Measurements from ENCODE around the gene PERM1. TPM values are rescaled to one million over a fixed set of nuclear protein-coding genes. Genes with fewer than 3 reads are reported as not detected.

PERM1 gene
- total and polyA plus RNA-seq, 9 of the 15 experiments (the other 6 are each of a cell fraction or from before 2014, with no cell fraction given): not detected

DNA sequence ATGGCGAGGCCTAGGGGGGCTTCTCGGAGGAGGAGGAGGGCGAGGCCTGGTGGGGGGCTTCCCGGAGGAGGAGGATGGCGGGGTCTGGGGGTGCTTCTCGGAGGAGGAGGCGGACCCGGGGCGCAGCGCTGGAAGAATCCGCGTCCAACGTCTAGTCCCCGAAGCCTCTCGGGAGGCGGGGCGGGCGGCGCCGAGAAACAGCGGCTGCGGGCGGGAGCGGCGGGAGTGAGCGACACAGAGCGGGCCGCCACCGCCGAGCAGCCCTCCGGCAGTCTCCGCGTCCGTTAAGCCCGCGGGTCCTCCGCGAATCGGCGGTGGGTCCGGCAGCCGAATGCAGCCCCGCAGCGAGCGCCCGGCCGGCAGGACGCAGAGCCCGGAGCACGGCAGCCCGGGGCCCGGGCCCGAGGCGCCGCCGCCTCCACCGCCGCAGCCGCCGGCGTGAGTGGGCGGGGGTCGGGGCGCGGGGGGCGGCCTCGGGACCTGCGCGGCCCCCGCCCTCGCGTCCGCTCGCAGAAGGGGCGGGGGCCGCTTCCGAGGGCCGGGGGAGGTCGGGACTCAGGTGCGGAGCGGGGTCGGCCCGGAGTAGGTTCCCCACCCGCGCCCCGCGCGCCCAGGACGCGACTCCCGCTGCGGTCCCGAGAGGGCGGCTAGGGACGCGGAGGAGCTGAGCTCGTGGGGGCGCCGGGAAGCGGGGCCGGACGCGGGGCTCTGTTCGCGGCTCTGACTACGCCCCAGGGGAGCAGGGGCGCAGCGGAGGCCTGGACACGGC, 21.3 kb downstream of the PERM1 start, which contains the start of gene KLHL17 (continued):
- TF ChIP-seq, protein P1, sequence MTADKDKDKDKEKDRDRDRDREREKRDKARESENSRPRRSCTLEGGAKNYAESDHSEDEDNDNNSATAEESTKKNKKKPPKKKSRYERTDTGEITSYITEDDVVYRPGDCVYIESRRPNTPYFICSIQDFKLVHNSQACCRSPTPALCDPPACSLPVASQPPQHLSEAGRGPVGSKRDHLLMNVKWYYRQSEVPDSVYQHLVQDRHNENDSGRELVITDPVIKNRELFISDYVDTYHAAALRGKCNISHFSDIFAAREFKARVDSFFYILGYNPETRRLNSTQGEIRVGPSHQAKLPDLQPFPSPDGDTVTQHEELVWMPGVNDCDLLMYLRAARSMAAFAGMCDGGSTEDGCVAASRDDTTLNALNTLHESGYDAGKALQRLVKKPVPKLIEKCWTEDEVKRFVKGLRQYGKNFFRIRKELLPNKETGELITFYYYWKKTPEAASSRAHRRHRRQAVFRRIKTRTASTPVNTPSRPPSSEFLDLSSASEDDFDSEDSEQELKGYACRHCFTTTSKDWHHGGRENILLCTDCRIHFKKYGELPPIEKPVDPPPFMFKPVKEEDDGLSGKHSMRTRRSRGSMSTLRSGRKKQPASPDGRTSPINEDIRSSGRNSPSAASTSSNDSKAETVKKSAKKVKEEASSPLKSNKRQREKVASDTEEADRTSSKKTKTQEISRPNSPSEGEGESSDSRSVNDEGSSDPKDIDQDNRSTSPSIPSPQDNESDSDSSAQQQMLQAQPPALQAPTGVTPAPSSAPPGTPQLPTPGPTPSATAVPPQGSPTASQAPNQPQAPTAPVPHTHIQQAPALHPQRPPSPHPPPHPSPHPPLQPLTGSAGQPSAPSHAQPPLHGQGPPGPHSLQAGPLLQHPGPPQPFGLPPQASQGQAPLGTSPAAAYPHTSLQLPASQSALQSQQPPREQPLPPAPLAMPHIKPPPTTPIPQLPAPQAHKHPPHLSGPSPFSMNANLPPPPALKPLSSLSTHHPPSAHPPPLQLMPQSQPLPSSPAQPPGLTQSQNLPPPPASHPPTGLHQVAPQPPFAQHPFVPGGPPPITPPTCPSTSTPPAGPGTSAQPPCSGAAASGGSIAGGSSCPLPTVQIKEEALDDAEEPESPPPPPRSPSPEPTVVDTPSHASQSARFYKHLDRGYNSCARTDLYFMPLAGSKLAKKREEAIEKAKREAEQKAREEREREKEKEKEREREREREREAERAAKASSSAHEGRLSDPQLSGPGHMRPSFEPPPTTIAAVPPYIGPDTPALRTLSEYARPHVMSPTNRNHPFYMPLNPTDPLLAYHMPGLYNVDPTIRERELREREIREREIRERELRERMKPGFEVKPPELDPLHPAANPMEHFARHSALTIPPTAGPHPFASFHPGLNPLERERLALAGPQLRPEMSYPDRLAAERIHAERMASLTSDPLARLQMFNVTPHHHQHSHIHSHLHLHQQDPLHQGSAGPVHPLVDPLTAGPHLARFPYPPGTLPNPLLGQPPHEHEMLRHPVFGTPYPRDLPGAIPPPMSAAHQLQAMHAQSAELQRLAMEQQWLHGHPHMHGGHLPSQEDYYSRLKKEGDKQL (CRISPR knock-in tag; IDR thresholded peaks at IDR 0.05; ENCODE audit: borderline replicate concordance): no peak
- TF ChIP-seq RBM39 (optimal IDR thresholded peaks at IDR 0.05; ENCODE audit: low read depth, low read length) (no peak), SAFB2 (IDR thresholded peaks at IDR 0.05; ENCODE audit: borderline replicate concordance, low read depth, low read length, severe bottlenecking) (no peak), TBP (optimal IDR thresholded peaks at IDR 0.05; ENCODE audit: low read depth, low read length) (peak; percentile 39), RB1 (IDR thresholded peaks at IDR 0.05; ENCODE audit: low read depth) (peak; percentile 98), ZNF165 (CRISPR knock-in tag; IDR thresholded peaks at IDR 0.05; ENCODE audit: borderline replicate concordance) (no peak), ZBTB1 (CRISPR knock-in tag; IDR thresholded peaks at IDR 0.05; ENCODE audit: borderline replicate concordance, low read depth) (no peak; the same call in 1 of the 2 replicates), CREM (IDR thresholded peaks at IDR 0.05; ENCODE audit: low read depth) (peak; percentile 67), MAFG (tag; conservative IDR thresholded peaks at IDR 0.05) (no peak), RBM22 (IDR thresholded peaks at IDR 0.05; ENCODE audit: low read depth, low read length, poor library complexity, severe bottlenecking) (no peak), TCF7L2 (IDR thresholded peaks at IDR 0.05; ENCODE audit: low read depth, low read length) (no peak), SP1 (CRISPR knock-in tag; IDR thresholded peaks at IDR 0.05) (0 out of 2 replicates have a peak, but pooled peaks have one; percentile 23)
- TF ChIP-seq, protein P2, sequence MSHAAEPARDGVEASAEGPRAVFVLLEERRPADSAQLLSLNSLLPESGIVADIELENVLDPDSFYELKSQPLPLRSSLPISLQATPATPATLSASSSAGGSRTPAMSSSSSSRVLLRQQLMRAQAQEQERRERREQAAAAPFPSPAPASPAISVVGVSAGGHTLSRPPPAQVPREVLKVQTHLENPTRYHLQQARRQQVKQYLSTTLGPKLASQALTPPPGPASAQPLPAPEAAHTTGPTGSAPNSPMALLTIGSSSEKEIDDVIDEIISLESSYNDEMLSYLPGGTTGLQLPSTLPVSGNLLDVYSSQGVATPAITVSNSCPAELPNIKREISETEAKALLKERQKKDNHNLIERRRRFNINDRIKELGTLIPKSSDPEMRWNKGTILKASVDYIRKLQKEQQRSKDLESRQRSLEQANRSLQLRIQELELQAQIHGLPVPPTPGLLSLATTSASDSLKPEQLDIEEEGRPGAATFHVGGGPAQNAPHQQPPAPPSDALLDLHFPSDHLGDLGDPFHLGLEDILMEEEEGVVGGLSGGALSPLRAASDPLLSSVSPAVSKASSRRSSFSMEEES (CRISPR knock-in tag; IDR thresholded peaks at IDR 0.05): no peak
- TF ChIP-seq, protein P3, sequence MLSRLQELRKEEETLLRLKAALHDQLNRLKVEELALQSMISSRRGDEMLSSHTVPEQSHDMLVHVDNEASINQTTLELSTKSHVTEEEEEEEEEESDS (CRISPR knock-in tag; IDR thresholded peaks at IDR 0.05): no peak
- TF ChIP-seq, protein P4, sequence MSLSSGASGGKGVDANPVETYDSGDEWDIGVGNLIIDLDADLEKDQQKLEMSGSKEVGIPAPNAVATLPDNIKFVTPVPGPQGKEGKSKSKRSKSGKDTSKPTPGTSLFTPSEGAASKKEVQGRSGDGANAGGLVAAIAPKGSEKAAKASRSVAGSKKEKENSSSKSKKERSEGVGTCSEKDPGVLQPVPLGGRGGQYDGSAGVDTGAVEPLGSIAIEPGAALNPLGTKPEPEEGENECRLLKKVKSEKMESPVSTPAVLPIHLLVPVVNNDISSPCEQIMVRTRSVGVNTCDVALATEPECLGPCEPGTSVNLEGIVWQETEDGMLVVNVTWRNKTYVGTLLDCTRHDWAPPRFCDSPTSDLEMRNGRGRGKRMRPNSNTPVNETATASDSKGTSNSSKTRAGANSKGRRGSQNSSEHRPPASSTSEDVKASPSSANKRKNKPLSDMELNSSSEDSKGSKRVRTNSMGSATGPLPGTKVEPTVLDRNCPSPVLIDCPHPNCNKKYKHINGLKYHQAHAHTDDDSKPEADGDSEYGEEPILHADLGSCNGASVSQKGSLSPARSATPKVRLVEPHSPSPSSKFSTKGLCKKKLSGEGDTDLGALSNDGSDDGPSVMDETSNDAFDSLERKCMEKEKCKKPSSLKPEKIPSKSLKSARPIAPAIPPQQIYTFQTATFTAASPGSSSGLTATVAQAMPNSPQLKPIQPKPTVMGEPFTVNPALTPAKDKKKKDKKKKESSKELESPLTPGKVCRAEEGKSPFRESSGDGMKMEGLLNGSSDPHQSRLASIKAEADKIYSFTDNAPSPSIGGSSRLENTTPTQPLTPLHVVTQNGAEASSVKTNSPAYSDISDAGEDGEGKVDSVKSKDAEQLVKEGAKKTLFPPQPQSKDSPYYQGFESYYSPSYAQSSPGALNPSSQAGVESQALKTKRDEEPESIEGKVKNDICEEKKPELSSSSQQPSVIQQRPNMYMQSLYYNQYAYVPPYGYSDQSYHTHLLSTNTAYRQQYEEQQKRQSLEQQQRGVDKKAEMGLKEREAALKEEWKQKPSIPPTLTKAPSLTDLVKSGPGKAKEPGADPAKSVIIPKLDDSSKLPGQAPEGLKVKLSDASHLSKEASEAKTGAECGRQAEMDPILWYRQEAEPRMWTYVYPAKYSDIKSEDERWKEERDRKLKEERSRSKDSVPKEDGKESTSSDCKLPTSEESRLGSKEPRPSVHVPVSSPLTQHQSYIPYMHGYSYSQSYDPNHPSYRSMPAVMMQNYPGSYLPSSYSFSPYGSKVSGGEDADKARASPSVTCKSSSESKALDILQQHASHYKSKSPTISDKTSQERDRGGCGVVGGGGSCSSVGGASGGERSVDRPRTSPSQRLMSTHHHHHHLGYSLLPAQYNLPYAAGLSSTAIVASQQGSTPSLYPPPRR (CRISPR knock-in tag; IDR thresholded peaks at IDR 0.05; ENCODE audit: borderline replicate concordance): no peak

Data from K562 (cell line).